GM12892 (cell line): Measurements from ENCODE around the gene NLRP11.

Experiments
- POLR2A ChIP-seq: IDR thresholded peaks from 2 replicates; pipeline ENCODE4 v1.6.1; 2011; ENCODE audit warnings: low read depth, low read length, control low read depth
- POLR2AphosphoS5 ChIP-seq: IDR thresholded peaks from 2 replicates; pipeline ENCODE4 v1.6.1; 2011; ENCODE audit warnings: low read depth, low read length, control low read depth

- no peak for TF ChIP-seq POLR2A
- TF ChIP-seq POLR2AphosphoS5 = no peak
These were observed 20.5 kb downstream of the NLRP11 start for GRCh38 chr19:55811340-55811739.
